ENCODE results near the gene RASSF7.

- TF ChIP-seq POLR2A (IDR thresholded peaks at IDR 0.05; ENCODE audit: low read depth, low read length) (no peak), POLR2AphosphoS5 (IDR thresholded peaks at IDR 0.05; ENCODE audit: low read depth, low read length) (no peak), TAF1 (IDR thresholded peaks at IDR 0.05; ENCODE audit: borderline replicate concordance, low read depth, low read length) (no peak)
Measured at GRCh38 chr11:530960-531831, 29.6 kb upstream of the RASSF7 start.

Measured in GM12892 (cell line).